ENCODE data around the gene NARS2.

GRCh38 chr11:78504708-78505107 is 70.0 kb downstream of the NARS2 start:
- TF ChIP-seq RBM22 (IDR thresholded peaks at IDR 0.05; ENCODE audit: low read depth, low read length, poor library complexity, severe bottlenecking) = no peak
- no peak for TF ChIP-seq ZBTB1 (CRISPR knock-in tag; IDR thresholded peaks at IDR 0.05; ENCODE audit: borderline replicate concordance, low read depth)
- TF ChIP-seq ZBTB40 (IDR thresholded peaks at IDR 0.05) = no peak
- TF ChIP-seq ZBTB40 (CRISPR knock-in tag; IDR thresholded peaks at IDR 0.05) = no peak
- no peak for TF ChIP-seq FOSL1 (tag; conservative IDR thresholded peaks at IDR 0.05)
- TF ChIP-seq CHD2 (IDR thresholded peaks at IDR 0.05; ENCODE audit: low read depth, low read length) = no peak
- no peak for TF ChIP-seq TFAP4 (CRISPR knock-in tag; IDR thresholded peaks at IDR 0.05; ENCODE audit: borderline replicate concordance)
- no peak for TF ChIP-seq E2F4 (CRISPR knock-in tag; IDR thresholded peaks at IDR 0.05; ENCODE audit: low read depth)
- TF ChIP-seq ZBED1 (IDR thresholded peaks at IDR 0.05) = no peak
- TF ChIP-seq POLR2A (conservative IDR thresholded peaks at IDR 0.05) = no peak
- no peak for TF ChIP-seq RFX5 (IDR thresholded peaks at IDR 0.05; ENCODE audit: low read depth, low read length)
- TF ChIP-seq ZBTB11 (CRISPR knock-in tag; IDR thresholded peaks at IDR 0.05) = no peak
- no peak for TF ChIP-seq ATF7 (IDR thresholded peaks at IDR 0.05)
- TF ChIP-seq SP1 (CRISPR knock-in tag; IDR thresholded peaks at IDR 0.05) = no peak
- TF ChIP-seq CTBP1 (IDR thresholded peaks at IDR 0.05; ENCODE audit: borderline replicate concordance) = no peak

Measured in K562 (cell line).